GM06990 (cell line): ENCODE measurements around the gene SLC29A2.
A peak's percentile ranks its signal among the peaks of the same experiment; 100 is the strongest.

Source experiments
- DNase-seq: peaks from one replicate; pipeline ENCODE4 v3.0.0-alpha.2; 2011; ENCODE audit not compliant: insufficient read length; ENCODE audit errors: extremely low read depth
- H3K27me3 ChIP-seq: replicated peaks from 2 replicates; pipeline ENCODE4 v1.6.0; 2011; ENCODE audit warnings: low read length; ENCODE audit not compliant: control insufficient read depth, insufficient read depth
- H3K36me3 ChIP-seq: 2 replicates; pipeline ENCODE4 v1.5.1; 2011; ENCODE audit warnings: low read length; ENCODE audit not compliant: control insufficient read depth, insufficient read depth
- H3K4me3 ChIP-seq: replicated peaks from 2 replicates; pipeline ENCODE4 v1.5.1; 2011; ENCODE audit warnings: low read depth, mild to moderate bottlenecking, control low read depth, low read length
- TF ChIP-seq, protein P1 (sequence below): IDR thresholded peaks from 2 replicates; pipeline ENCODE4 v1.5.1; 2011; ENCODE audit warnings: low read length, control low read depth, mild to moderate bottlenecking, inconsistent platforms; ENCODE audit not compliant: insufficient read depth, poor library complexity, severe bottlenecking

Gene SLC29A2

GRCh38 chr11:66365166-66365565, 6.4 kb downstream of the SLC29A2 start:
- DNase-seq, result no peak
- TF ChIP-seq, protein P1, sequence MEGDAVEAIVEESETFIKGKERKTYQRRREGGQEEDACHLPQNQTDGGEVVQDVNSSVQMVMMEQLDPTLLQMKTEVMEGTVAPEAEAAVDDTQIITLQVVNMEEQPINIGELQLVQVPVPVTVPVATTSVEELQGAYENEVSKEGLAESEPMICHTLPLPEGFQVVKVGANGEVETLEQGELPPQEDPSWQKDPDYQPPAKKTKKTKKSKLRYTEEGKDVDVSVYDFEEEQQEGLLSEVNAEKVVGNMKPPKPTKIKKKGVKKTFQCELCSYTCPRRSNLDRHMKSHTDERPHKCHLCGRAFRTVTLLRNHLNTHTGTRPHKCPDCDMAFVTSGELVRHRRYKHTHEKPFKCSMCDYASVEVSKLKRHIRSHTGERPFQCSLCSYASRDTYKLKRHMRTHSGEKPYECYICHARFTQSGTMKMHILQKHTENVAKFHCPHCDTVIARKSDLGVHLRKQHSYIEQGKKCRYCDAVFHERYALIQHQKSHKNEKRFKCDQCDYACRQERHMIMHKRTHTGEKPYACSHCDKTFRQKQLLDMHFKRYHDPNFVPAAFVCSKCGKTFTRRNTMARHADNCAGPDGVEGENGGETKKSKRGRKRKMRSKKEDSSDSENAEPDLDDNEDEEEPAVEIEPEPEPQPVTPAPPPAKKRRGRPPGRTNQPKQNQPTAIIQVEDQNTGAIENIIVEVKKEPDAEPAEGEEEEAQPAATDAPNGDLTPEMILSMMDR, result no peak
- Histone ChIP-seq H3K27me3 (no peaks in the 10 kb centered on the region), H3K4me3 (no peak overlapping the region), H3K36me3 (peaks cover 8% of the 10 kb centered on the region)

DNA sequence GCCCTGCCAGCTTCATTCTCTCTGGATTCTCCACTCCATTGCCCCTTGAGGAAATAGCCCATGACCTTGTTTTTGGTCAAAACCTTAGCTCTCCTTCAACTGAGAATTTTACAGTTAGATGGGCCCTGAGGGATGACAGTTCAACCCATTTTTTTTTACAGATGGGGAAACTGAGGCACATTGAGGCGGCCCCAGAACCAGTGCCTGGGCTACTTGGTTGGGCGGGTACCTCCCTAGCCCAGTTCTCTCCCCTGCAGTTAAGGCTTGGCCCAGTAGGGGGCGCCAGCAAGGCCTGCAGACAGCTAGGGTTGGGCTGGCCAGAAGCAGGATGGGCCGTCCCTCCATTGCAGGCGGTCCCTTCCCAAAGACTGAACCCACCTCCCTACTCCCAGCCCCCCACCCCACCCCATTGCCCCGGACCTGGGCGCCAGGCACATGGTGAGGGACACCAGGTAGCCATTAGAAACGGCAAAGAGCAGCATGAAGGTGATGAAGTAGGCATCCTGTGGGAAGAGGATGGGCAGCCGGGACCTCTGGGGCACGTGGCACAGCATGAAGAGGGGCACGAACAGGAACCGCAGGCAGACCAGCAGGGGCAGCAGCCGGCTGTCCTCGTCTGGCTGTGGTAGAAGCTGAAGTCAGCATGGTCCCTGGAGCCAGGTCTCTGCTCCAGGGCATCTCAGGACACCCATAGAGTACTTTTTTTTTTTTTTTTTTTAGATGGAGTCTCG, 7.6 kb downstream of the SLC29A2 start:
- no peak overlapping the region for H3K4me3 ChIP-seq
- peaks cover 6% of the 10 kb centered on the region for H3K36me3 ChIP-seq
- DNase-seq, result no peak
- H3K27me3 ChIP-seq, result no peaks in the 10 kb centered on the region
- TF ChIP-seq, protein P1, result peak; percentile 94

GRCh38 chr11:66363187-66363601, 8.4 kb downstream of the SLC29A2 start:
- TF ChIP-seq, protein P1, result no peak
- DNase-seq, result no peak
- no peak overlapping the region for H3K4me3 ChIP-seq
- peaks cover 2% of the 10 kb centered on the region for H3K36me3 ChIP-seq
- no peaks in the 10 kb centered on the region for H3K27me3 ChIP-seq

DNA sequence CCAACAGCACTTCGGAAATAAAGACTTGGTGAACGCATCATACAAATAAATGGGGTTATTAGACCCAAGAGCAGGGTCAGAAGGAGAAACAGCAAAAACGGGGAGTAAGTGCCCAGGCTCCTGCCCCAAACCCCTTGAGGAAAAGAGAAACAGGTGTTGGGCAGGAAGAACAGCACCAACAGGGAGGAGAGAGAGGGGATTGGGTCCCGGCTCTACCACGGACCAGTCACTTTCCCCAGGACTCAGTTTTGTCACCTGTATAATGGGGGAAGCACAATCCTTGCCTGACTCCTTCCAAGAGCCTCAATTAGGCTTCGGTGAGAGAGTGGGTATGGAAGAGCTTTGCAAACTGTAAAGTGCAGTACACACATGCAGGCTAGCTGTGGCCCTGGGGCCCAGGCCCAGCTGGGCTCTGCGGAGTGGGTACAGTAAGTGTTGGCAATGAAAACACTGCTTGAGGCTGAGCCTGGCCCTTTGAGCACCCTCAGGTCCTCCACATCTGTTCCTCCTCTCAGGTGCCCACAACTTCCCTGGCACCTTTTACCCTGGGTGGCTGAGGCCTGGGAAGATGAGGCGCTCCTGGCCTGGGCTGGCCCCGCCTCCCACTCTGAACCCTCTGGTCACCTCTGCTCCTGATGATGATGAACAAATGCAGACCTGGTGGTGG, 8.9 kb downstream of the SLC29A2 start:
- Histone ChIP-seq H3K4me3 (no peak overlapping the region), H3K27me3 (no peaks in the 10 kb centered on the region), H3K36me3 (peaks cover 2% of the 10 kb centered on the region; the same call in 1 of the 2 replicates)
- no peak for DNase-seq
- TF ChIP-seq, protein P1, result no peak

DNA sequence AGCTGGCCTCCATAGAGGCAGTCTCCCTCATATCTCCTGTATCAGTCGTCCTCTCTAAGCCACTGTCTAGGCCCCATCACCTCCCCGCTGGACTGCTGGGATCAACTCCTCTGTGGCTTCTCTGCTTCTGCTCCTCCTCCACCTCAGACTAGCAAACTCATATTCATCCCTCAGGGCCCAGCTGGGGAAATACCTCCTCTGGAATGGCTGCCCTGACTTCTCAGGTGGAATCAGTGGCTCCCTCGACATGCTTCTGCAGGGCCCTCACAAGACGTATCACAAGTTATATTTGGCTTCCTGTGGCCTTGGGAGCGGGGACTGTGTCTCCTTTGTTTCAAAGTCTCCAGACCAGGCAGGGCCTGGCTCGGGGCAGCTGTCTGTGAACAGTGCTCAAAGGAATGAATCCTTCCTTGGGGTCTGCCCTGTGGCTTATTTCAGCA, 10.0 kb downstream of the SLC29A2 start:
- no peak for DNase-seq
- Histone ChIP-seq H3K36me3 (no peaks in the 10 kb centered on the region; the same call in 1 of the 2 replicates), H3K4me3 (no peak overlapping the region), H3K27me3 (no peaks in the 10 kb centered on the region)
- TF ChIP-seq, protein P1, result no peak
